D341Med (cell line): ENCODE data around the gene PCK2.

Source experiments
- DNase-seq: peaks from one replicate; pipeline ENCODE4 v3.0.0; 2012; ENCODE audit warnings: low spot score

Gene PCK2

DNA sequence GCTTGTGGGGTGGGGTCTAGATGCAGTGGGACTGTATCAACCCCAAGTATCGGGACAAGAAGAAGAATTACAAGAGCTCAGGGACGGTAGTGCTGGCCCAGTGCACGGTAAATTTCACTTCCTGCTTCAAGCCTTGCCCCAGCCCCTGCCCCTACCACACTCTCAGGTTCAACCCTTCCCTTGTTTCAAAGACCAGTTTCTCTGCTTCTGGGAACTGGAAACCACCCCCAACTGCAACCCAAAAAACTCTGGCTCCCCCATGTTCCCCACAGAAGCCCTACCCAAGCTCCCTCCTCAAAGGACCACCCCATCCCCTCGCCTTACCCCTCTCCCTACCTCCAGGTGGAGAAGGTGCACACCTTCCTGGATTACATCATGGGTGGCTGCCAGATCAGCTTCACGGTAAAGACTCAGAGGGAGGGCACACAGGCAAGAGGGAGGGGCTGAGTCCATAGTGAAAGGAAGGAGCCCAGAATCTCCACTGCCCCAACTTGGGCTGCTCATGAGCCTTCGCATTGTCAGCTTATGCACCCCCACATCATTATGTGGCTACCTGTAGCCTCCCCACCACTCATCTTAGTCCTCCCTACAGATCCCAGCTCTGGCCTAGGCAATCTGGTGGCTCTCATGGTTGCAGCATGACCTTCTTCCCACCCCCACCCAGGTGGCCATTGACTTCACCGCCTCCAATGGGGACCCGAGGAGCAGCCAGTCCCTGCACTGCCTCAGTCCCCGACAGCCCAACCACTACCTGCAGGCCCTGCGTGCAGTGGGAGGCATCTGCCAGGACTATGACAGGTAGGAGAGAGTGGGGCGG lies 18.4 kb upstream of the PCK2 start:
- DNase-seq: no peak

GRCh38 chr14:24076302-24076601 lies 17.9 kb upstream of the PCK2 start:
- no peak for DNase-seq

GRCh38 chr14:24077086-24077485 lies 17.0 kb upstream of the PCK2 start:
- DNase-seq: no peak

DNA sequence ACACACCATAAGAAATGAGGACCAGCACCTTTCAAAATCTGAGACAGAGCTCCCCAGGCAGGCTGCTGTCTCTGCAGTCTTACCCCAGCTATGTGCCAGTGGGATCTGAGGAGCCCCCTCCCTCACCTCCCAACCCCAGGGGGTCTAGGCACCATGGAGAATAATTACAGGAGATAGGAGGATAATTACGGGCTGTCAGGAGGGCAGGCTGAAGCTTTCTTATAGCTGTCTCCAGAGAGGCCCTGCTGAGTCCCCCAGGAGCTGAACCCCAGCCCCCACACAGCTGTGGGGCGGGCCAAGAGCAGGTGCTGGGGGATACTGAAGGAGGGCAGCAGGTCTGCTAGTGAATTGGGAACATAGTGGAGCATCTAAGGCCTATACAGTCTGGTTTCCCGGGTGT lies 16.0 kb upstream of the PCK2 start:
- peak; percentile 72 for DNase-seq

GRCh38 chr14:24079491-24080141 lies 14.5 kb upstream of the PCK2 start:
- peak; percentile 83 for DNase-seq

- DNase-seq: no peak
Observed at GRCh38 chr14:24080142-24080530, 14.0 kb upstream of the PCK2 start.

- DNase-seq: peak; percentile 86
Observed at GRCh38 chr14:24080888-24081738, 13.0 kb upstream of the PCK2 start.

DNA sequence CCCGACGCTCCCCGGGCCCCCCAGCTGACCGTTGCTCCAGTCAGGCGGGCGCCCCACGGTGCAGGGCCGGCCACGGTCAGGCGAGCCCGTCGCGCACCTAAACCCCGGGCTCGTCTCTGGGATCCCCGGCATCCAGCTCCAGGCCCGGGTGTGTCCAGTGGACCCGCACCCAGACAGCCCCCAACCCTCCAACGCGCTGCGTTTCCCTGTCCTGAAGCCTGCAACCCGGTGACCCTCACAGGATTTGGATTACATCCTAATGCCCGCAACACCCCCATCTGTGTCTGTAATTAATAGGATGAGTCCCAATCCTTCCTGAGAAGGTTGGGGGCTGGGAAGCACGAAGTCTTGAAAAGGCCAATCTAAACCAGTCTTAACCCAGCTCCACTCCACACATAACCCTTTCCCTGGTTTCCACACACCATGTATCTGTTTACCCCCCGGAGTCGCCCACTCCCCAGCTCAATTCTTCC lies 12.3 kb upstream of the PCK2 start:
- DNase-seq: no peak

DNA sequence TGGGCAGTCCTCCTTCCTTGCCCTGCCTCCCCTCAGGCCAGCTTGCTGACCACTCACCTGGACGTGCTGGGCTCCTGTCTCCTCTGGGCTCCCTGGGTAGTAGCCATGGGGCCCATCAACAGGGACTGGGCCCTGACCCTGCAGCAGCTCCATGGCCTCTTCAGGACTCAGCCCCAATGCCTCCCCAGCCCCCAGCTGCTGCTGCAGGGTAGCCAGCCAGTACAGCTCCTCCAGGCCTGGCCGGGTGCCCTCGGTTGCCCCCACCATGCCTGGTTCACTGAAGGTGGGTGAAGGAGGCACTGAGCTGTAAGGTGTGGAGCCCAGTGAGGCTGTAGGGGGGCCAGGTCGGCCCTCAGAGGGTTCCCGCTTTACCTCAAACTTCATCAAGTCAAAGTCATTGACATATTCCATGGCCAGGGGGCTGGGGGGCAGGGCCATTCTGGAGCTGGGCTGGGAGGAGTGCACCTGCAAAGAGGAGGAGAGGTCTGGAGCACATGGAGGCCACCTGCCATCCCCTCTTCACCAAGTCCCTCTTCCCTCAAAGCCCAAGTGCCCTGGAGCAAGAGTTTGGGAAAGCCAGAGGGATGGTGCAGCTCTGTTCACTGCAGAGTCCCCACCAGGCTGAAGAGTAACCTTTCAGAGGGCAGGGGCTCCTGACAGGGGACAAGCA lies 11.6 kb upstream of the PCK2 start:
- DNase-seq: no peak

- no peak for DNase-seq
Observed at GRCh38 chr14:24083462-24083861, 10.6 kb upstream of the PCK2 start.

GRCh38 chr14:24084440-24084839 lies 9.7 kb upstream of the PCK2 start:
- DNase-seq: no peak

GRCh38 chr14:24085215-24085614 lies 8.9 kb upstream of the PCK2 start:
- peak; percentile 51 for DNase-seq

GRCh38 chr14:24086193-24086955 lies 7.7 kb upstream of the PCK2 start:
- DNase-seq: peak; percentile 75

- no peak for DNase-seq
Observed at GRCh38 chr14:24087004-24087403, 7.1 kb upstream of the PCK2 start.

GRCh38 chr14:24088095-24088494 lies 6.0 kb upstream of the PCK2 start:
- DNase-seq: no peak

GRCh38 chr14:24089890-24090289 lies 4.2 kb upstream of the PCK2 start:
- no peak for DNase-seq

DNA sequence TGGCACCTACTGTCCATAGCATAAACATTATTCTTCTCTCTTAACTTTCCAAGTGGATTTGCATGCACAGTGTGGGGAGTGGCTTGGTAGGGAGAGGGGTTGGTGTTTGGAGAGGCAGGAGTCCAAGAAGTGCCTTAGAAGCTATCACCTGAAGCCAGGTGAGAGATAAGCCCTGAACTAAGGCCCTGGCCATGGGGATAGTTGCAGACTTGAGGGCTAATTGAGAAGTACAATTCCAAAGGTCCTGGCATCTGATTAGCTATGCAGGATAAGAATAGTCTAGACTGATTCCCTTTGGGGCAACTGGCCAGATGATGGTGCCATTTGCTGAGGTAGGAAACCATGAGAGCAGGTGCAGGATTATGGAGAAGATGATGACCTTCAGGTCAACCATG lies 2.0 kb upstream of the PCK2 start:
- no peak for DNase-seq

DNA sequence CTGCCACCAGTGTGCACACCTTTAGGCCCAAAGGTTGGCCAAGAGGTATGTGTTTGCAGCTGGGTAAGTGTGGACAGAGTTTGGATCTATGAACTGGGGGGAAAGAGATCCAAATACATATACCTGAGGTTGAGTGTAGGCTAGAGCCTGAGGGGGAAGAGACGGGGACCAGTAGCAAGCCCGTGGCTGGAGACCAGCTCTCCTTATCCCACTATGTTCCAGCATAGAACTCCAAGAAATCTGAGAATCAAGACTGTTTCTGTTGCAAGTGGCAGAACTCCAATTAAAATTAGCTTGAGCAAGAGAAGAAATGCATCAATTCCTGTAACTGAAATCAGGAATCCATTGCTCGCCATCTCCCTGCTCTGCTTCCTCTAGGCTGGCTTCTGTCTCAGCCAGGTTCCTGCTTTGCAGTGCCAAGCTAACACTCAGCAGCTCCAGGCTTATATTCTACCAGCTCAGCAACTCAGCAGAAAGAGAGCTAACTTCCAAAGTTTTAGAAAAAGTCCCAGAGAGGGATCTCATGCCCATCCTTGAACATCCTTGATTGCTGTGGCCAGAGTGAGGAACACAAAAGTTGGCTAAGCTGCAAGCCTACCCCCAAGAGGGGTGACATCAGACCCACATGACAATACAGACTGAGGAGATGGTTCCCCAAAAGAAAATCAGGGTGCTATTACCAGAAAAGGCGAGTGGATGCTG lies 1.5 kb upstream of the PCK2 start:
- no peak for DNase-seq

- DNase-seq: no peak
Observed at GRCh38 chr14:24093207-24093900, 757 bp upstream of the PCK2 start.

- no peak for DNase-seq
Observed at GRCh38 chr14:24094841-24095270, 745 bp downstream of the PCK2 start.
